Measurements from ENCODE around the gene RAP1GAP2.

Gene RAP1GAP2

DNA sequence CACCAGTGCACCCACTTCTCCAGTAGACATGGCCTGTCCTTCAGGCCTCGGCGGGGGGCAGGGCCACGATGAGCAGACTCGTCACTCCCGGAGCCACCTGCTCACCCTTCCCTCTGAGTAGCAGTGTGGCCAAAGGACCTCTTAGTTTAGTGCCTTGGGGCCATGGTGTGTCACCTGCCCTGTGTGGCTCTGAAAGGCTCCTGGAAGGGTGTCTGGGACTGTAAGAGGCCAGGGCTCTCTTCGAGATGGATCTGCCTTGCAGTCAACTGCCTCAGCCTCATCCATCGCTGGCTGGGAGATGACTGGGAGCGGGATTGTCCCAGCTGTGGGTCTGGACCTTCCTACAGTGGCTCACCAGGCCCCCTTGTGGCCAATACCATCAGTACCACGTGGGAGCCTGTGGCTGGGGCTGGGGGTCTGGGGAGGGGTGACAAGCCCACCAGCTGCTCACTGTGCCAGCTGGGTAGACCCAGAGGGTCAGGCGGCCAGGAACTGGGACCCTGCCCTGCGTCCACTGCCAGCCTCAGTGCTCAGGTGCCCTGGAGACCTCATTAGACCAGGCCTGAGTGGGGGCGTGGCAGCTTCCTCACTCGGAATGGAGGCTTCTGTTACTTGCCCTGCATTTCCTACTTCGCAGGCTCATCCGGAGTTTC lies 133.8 kb downstream of the RAP1GAP2 start:
- TF ChIP-seq, protein P1, sequence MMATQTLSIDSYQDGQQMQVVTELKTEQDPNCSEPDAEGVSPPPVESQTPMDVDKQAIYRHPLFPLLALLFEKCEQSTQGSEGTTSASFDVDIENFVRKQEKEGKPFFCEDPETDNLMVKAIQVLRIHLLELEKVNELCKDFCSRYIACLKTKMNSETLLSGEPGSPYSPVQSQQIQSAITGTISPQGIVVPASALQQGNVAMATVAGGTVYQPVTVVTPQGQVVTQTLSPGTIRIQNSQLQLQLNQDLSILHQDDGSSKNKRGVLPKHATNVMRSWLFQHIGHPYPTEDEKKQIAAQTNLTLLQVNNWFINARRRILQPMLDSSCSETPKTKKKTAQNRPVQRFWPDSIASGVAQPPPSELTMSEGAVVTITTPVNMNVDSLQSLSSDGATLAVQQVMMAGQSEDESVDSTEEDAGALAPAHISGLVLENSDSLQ (IDR thresholded peaks at IDR 0.05) = no peak
- no peak for TF ChIP-seq FOXM1 (IDR thresholded peaks at IDR 0.05; ENCODE audit: borderline replicate concordance)
- TF ChIP-seq FOXK2 (IDR thresholded peaks at IDR 0.05) = no peak
- no peak for TF ChIP-seq ELF4 (IDR thresholded peaks at IDR 0.05)
- no peak for TF ChIP-seq HDGF (IDR thresholded peaks at IDR 0.05; ENCODE audit: borderline replicate concordance)
- no peak for TF ChIP-seq TARDBP (IDR thresholded peaks at IDR 0.05)
- no peak for TF ChIP-seq ZNF384 (IDR thresholded peaks at IDR 0.05)
- TF ChIP-seq CTBP1 (IDR thresholded peaks at IDR 0.05; ENCODE audit: borderline replicate concordance) = no peak
- TF ChIP-seq LEF1 (IDR thresholded peaks at IDR 0.05; ENCODE audit: borderline replicate concordance) = no peak
- DNase-seq (ENCODE audit: extremely low spot score) = peak; percentile 74
- CTCF ChIA-PET = interaction anchor here (0.6 to 2.5 kb wide), 6 partner anchors 18 to 84 kb away, joined by 3 to 16 read pairs (median 4); no protein-coding TSS in a partner anchor
- POLR2A ChIA-PET = no interaction called here

DNA sequence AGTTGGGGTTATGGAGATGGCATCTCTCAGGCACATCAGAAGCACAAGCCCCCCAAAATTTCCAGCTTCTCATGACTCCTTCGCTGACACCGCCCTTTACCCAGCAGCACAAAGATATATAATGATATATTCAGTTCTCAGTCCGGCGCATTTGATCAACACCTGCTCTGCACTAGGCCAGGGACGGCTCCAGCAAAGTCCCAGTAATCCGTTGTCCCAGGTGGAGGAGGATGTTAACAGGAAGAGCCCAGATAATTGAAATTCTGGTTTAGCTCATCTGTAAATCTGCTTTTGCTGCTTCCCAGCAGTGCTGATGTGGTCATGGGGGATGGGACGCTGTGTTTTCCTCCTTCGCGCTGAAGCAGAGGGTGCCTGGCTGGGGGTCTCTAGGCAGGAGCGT lies 135.6 kb downstream of the RAP1GAP2 start:
- TF ChIP-seq ELF4 (IDR thresholded peaks at IDR 0.05) (no peak), FOXA1 (IDR thresholded peaks at IDR 0.05) (no peak), L3MBTL2 (conservative IDR thresholded peaks at IDR 0.05) (no peak), HDGF (IDR thresholded peaks at IDR 0.05; ENCODE audit: borderline replicate concordance) (no peak), FOXK2 (IDR thresholded peaks at IDR 0.05) (no peak), FOXM1 (IDR thresholded peaks at IDR 0.05; ENCODE audit: borderline replicate concordance) (no peak), CTBP1 (IDR thresholded peaks at IDR 0.05; ENCODE audit: borderline replicate concordance) (no peak), SUZ12 (IDR thresholded peaks at IDR 0.05) (no peak), ARNT (IDR thresholded peaks at IDR 0.05) (no peak), BHLHE40 (IDR thresholded peaks at IDR 0.05; ENCODE audit: borderline replicate concordance) (no peak), ZNF384 (IDR thresholded peaks at IDR 0.05) (no peak), SP1 (IDR thresholded peaks at IDR 0.05) (no peak), NFRKB (IDR thresholded peaks at IDR 0.05) (no peak), TARDBP (IDR thresholded peaks at IDR 0.05) (no peak), LEF1 (IDR thresholded peaks at IDR 0.05; ENCODE audit: borderline replicate concordance) (no peak)
- TF ChIP-seq, protein P1 (IDR thresholded peaks at IDR 0.05) = no peak
- CTCF ChIA-PET = interaction anchor here (0.8 to 2.5 kb wide), 2 partner anchors 83 kb away, joined by 4 to 16 read pairs; no protein-coding TSS in a partner anchor
- POLR2A ChIA-PET = no interaction called here
- DNase-seq (ENCODE audit: extremely low spot score) = no peak

DNA sequence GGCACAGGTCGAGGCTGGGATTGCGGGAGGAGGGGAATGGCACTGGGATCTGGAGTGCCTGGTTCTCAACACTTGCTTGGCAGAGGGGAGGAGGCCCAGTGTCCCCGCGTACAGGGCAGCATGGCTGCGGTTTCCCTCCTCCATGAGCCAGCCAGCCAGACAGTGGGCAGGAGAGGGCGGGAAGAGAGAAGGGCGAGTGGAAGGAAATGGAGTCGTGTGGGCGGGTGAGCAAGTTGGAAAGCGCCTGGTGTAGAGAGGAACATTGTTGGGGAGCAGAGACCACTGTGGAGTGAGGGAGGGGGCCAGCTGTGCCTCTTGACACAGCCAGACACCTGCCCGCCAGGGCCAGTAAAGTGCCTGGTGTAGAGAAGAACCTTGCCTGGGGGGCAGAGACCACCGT lies 136.7 kb downstream of the RAP1GAP2 start:
- TF ChIP-seq, protein P1 (IDR thresholded peaks at IDR 0.05) = no peak
- TF ChIP-seq ARNT (IDR thresholded peaks at IDR 0.05) (no peak), FOXA1 (IDR thresholded peaks at IDR 0.05) (no peak), L3MBTL2 (conservative IDR thresholded peaks at IDR 0.05) (no peak), SP1 (IDR thresholded peaks at IDR 0.05) (no peak)
- ChIA-PET POLR2A (no interaction called here), CTCF (interaction anchor here (0.6 to 0.8 kb wide), 3 partner anchors 61 to 107 kb away, joined by 3 to 4 read pairs (median 4); no protein-coding TSS in a partner anchor)
- no peak for DNase-seq (ENCODE audit: extremely low spot score)

DNA sequence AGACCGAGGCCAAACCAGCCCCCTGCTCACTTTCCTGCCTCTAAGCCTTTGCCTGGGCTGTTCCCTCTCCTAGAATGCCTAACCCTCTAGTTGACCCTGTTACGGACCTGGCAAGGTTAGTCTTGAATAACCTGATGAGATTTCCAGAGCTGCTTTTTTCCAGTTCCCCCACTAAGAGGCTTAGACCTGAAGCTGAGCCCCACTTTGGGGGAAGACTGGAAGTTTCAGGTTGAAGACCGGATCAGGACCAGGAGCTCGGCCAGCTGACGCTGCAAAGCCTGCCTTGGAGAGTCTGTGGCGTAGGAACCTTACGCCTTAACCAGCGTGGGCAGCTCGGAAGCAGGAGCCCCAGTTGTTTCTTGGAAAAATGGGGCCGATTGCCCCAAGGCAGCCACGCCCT lies 137.4 kb downstream of the RAP1GAP2 start:
- POLR2A ChIA-PET = no interaction called here
- CTCF ChIA-PET = no interaction called here
- TF ChIP-seq BHLHE40 (IDR thresholded peaks at IDR 0.05; ENCODE audit: borderline replicate concordance) (no peak), FOXM1 (IDR thresholded peaks at IDR 0.05; ENCODE audit: borderline replicate concordance) (no peak), SUZ12 (IDR thresholded peaks at IDR 0.05) (no peak), ZNF384 (IDR thresholded peaks at IDR 0.05) (no peak), ARNT (IDR thresholded peaks at IDR 0.05) (no peak), SP1 (IDR thresholded peaks at IDR 0.05) (no peak), NFRKB (IDR thresholded peaks at IDR 0.05) (no peak), FOXK2 (IDR thresholded peaks at IDR 0.05) (no peak), CTBP1 (IDR thresholded peaks at IDR 0.05; ENCODE audit: borderline replicate concordance) (no peak), TARDBP (IDR thresholded peaks at IDR 0.05) (no peak), ELF4 (IDR thresholded peaks at IDR 0.05) (no peak), HDGF (IDR thresholded peaks at IDR 0.05; ENCODE audit: borderline replicate concordance) (no peak), LEF1 (IDR thresholded peaks at IDR 0.05; ENCODE audit: borderline replicate concordance) (no peak)
- TF ChIP-seq, protein P1 (IDR thresholded peaks at IDR 0.05) = no peak
- DNase-seq (ENCODE audit: extremely low spot score) = no peak

DNA sequence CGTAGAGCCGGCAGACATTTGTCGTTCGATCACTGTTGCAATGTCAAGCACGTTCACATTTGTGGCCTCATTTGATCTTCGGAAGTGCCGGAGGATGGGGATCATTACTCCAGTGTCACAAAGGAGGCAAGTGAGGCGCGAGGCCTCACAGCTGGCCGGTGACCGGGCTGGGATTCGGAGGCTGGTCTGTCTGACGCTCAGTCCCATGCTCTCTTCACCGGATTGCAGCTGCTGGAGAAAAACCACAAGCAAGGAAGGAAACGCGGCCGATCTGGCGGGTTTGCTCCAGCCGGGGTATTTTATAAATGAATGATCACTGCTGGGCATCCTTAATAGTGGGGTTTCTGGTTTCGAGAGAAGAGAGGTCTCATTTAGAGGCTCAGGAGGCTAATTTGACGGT lies 139.4 kb downstream of the RAP1GAP2 start:
- DNase-seq (ENCODE audit: extremely low spot score) = no peak
- ChIA-PET CTCF (no interaction called here), POLR2A (no interaction called here)
- TF ChIP-seq ZNF384 (IDR thresholded peaks at IDR 0.05) = no peak
- no peak for TF ChIP-seq FOXM1 (IDR thresholded peaks at IDR 0.05; ENCODE audit: borderline replicate concordance)
- TF ChIP-seq, protein P1 (IDR thresholded peaks at IDR 0.05) = no peak
- no peak for TF ChIP-seq TARDBP (IDR thresholded peaks at IDR 0.05)
- TF ChIP-seq FOXA1 (IDR thresholded peaks at IDR 0.05) = no peak
- TF ChIP-seq L3MBTL2 (conservative IDR thresholded peaks at IDR 0.05) = no peak
- no peak for TF ChIP-seq ELF4 (IDR thresholded peaks at IDR 0.05)
- no peak for TF ChIP-seq ARNT (IDR thresholded peaks at IDR 0.05)
- no peak for TF ChIP-seq CTBP1 (IDR thresholded peaks at IDR 0.05; ENCODE audit: borderline replicate concordance)

Measured in HEK293T (cell line).